ENCODE results near the gene THSD4. TPM values are rescaled to one million over a fixed set of nuclear protein-coding genes. Genes with fewer than 3 reads are reported as not detected.

THSD4 gene
- total and polyA plus RNA-seq, 2 donors (not counting 1 experiment from before 2014, with no cell fraction given): 43.1 to 95.5 TPM

DNA sequence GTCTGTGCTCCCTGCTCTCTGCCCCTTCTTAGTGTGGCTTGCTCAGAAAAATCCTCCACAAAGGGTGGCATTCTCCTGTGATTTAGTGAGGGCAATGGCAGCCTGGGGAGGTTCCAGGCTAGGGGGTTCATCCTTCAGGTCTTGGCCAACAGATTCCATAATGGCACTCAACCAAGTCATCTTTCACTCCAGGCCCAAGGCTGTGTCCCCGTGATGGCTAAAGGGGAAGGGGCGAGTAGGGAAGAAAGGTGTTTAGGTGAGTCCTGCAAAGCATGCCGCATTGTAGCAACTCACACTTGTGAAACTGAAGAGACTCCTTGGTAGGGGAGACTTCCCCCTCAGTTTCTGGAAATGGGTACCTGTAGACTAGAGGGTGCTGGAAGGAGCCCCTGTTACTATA, 105.6 kb downstream of the THSD4 start:
- TF ChIP-seq EZH2 (IDR thresholded peaks at IDR 0.05; ENCODE audit: low read length, missing control alignments): no peak
- TF ChIP-seq CTCF (conservative IDR thresholded peaks at IDR 0.05 in 1 of 2, IDR thresholded peaks at IDR 0.05 in 1 of 2; ENCODE audit: low read depth in 1 of 2, low read length in 2 of 2): no peak
- Histone ChIP-seq H3K4me1 (ENCODE audit: control insufficient read depth, extremely low read depth, insufficient read depth, low read length) (peaks cover 6% of the 10 kb centered on the region), H3K9me3 (ENCODE audit: control insufficient read depth, insufficient read depth, low read depth, low read length) (no peaks in the 10 kb centered on the region), H3K4me3 (replicated peaks in 1 of 4; ENCODE audit: control extremely low read depth in 1 of 4, insufficient read depth in 1 of 4, low read depth in 3 of 4, low read length in 4 of 4) (no peak overlapping the region), H3K27me3 (ENCODE audit: control insufficient read depth, insufficient read depth, low read length) (no peaks in the 10 kb centered on the region), H3K36me3 (ENCODE audit: control insufficient read depth, insufficient read depth, low read length) (peaks cover 2% of the 10 kb centered on the region), H3K4me2 (ENCODE audit: extremely low read depth, insufficient read depth, low read length) (no peak overlapping the region), H4K20me1 (ENCODE audit: control insufficient read depth, extremely low read depth, insufficient read depth, low read length) (no peaks in the 10 kb centered on the region), H2AFZ (ENCODE audit: low read length) (no peak overlapping the region), H3K27ac (ENCODE audit: insufficient read depth, low read length) (no peak overlapping the region), H3K79me2 (ENCODE audit: control insufficient read depth, insufficient read depth, low read length) (no peaks in the 10 kb centered on the region), H3K9ac (ENCODE audit: insufficient read depth, low read length) (no peak overlapping the region)
- DNase-seq (ENCODE audit: low read depth in 2 of 2): no peak

DNA sequence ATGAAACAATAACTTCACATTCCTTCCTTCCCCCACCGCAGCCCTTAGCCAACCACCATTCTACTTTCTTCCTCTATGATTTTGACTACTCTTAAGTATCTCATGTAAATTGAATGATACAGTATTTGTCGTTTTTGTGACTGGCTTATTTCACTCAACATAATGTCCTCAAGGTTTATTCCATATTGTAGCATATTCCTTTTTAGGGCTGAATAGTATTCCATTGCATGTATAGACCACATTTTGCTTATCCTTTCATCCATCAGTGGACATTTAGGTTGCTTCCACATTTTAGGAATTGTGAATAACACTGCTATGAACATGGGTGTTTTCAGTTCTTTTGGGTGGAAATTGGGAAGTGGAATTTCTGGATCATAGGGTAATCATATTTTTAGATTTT, 106.1 kb downstream of the THSD4 start:
- peaks cover under 1% of the 10 kb centered on the region for H3K36me3 ChIP-seq (ENCODE audit: control insufficient read depth, insufficient read depth, low read length)
- TF ChIP-seq EZH2 (IDR thresholded peaks at IDR 0.05; ENCODE audit: low read length, missing control alignments) (no peak), CTCF (conservative IDR thresholded peaks at IDR 0.05 in 1 of 2, IDR thresholded peaks at IDR 0.05 in 1 of 2; ENCODE audit: low read depth in 1 of 2, low read length in 2 of 2) (no peak)
- H2AFZ ChIP-seq (ENCODE audit: low read length): no peak overlapping the region
- no peak overlapping the region for H3K9ac ChIP-seq (ENCODE audit: insufficient read depth, low read length)
- H3K4me3 ChIP-seq (replicated peaks in 1 of 4; ENCODE audit: control extremely low read depth in 1 of 4, insufficient read depth in 1 of 4, low read depth in 3 of 4, low read length in 4 of 4): no peak overlapping the region
- no peak overlapping the region for H3K27ac ChIP-seq (ENCODE audit: insufficient read depth, low read length)
- no peaks in the 10 kb centered on the region for H4K20me1 ChIP-seq (ENCODE audit: control insufficient read depth, extremely low read depth, insufficient read depth, low read length)
- H3K4me1 ChIP-seq (ENCODE audit: control insufficient read depth, extremely low read depth, insufficient read depth, low read length): peaks cover 6% of the 10 kb centered on the region
- no peak overlapping the region for H3K4me2 ChIP-seq (ENCODE audit: extremely low read depth, insufficient read depth, low read length)
- no peaks in the 10 kb centered on the region for H3K79me2 ChIP-seq (ENCODE audit: control insufficient read depth, insufficient read depth, low read length)
- no peaks in the 10 kb centered on the region for H3K9me3 ChIP-seq (ENCODE audit: control insufficient read depth, insufficient read depth, low read depth, low read length)
- DNase-seq (ENCODE audit: low read depth in 2 of 2): no peak
- H3K27me3 ChIP-seq (ENCODE audit: control insufficient read depth, insufficient read depth, low read length): no peaks in the 10 kb centered on the region

GRCh38 chr15:71223516-71223915, 108.2 kb downstream of the THSD4 start:
- DNase-seq (ENCODE audit: low read depth in 2 of 2): no peak
- Histone ChIP-seq H3K79me2 (ENCODE audit: control insufficient read depth, insufficient read depth, low read length) (no peaks in the 10 kb centered on the region), H3K36me3 (ENCODE audit: control insufficient read depth, insufficient read depth, low read length) (peaks cover 3% of the 10 kb centered on the region), H3K9me3 (ENCODE audit: control insufficient read depth, insufficient read depth, low read depth, low read length) (no peaks in the 10 kb centered on the region), H2AFZ (ENCODE audit: low read length) (no peak overlapping the region), H3K9ac (ENCODE audit: insufficient read depth, low read length) (no peak overlapping the region), H3K27ac (ENCODE audit: insufficient read depth, low read length) (no peak overlapping the region), H3K4me1 (ENCODE audit: control insufficient read depth, extremely low read depth, insufficient read depth, low read length) (peaks cover 2% of the 10 kb centered on the region), H3K27me3 (ENCODE audit: control insufficient read depth, insufficient read depth, low read length) (no peaks in the 10 kb centered on the region), H4K20me1 (ENCODE audit: control insufficient read depth, extremely low read depth, insufficient read depth, low read length) (no peaks in the 10 kb centered on the region), H3K4me2 (ENCODE audit: extremely low read depth, insufficient read depth, low read length) (no peak overlapping the region), H3K4me3 (replicated peaks in 1 of 4; ENCODE audit: control extremely low read depth in 1 of 4, insufficient read depth in 1 of 4, low read depth in 3 of 4, low read length in 4 of 4) (no peak overlapping the region)
- no peak for TF ChIP-seq EZH2 (IDR thresholded peaks at IDR 0.05; ENCODE audit: low read length, missing control alignments)
- TF ChIP-seq CTCF (conservative IDR thresholded peaks at IDR 0.05 in 1 of 2, IDR thresholded peaks at IDR 0.05 in 1 of 2; ENCODE audit: low read depth in 1 of 2, low read length in 2 of 2): no peak

Measured in fibroblast of lung (primary cell).